Endodermal cell (in vitro differentiated cells): ENCODE data around the gene EDARADD. TPM values are rescaled to one million over a fixed set of nuclear protein-coding genes. Genes with fewer than 3 reads are reported as not detected.
A peak's percentile ranks its signal among the peaks of the same experiment; 100 is the strongest.

Source experiments
- DNase-seq: peaks from one replicate; pipeline ENCODE4 v3.0.0-alpha.2; 2017
- H3K27ac ChIP-seq: 2 replicates; pipeline ENCODE4 v1.5.1; 2013; ENCODE audit warnings: mild to moderate bottlenecking, low read depth, low read length, moderate library complexity
- H3K27me3 ChIP-seq: 2 replicates; pipeline ENCODE4 v1.6.1; 2013; ENCODE audit warnings: mild to moderate bottlenecking, low read length, moderate library complexity; ENCODE audit not compliant: insufficient read depth, control insufficient read depth, poor library complexity, severe bottlenecking
- H3K36me3 ChIP-seq: 2 replicates; pipeline ENCODE4 v1.7.0; 2013; ENCODE audit warnings: mild to moderate bottlenecking, low read length, moderate library complexity; ENCODE audit not compliant: control insufficient read depth, insufficient read depth
- H3K4me1 ChIP-seq: one replicate; pipeline ENCODE4 v1.7.0; 2013; ENCODE audit warnings: low read length; ENCODE audit not compliant: control insufficient read depth, insufficient read depth
- H3K4me3 ChIP-seq: 2 replicates; pipeline ENCODE4 v1.5.1; 2013; ENCODE audit warnings: mild to moderate bottlenecking, low read length, moderate library complexity
- H3K9ac ChIP-seq: 2 replicates; pipeline ENCODE4 v1.6.1; 2013; ENCODE audit warnings: mild to moderate bottlenecking, low read length, moderate library complexity; ENCODE audit not compliant: poor library complexity, severe bottlenecking; ENCODE audit errors: extremely low read depth
- H3K9me3 ChIP-seq: 2 replicates; pipeline ENCODE4 v1.6.1; 2013; ENCODE audit warnings: mild to moderate bottlenecking, low read length, moderate library complexity; ENCODE audit not compliant: control insufficient read depth
- H3K27ac Mint-ChIP-seq: 2 replicates; pipeline ENCODE4 v1.8.0; 2020; ENCODE audit warnings: mixed read lengths
- H3K27me3 Mint-ChIP-seq: 2 replicates; pipeline ENCODE4 v1.8.0; 2021; ENCODE audit warnings: mild to moderate bottlenecking, mixed read lengths; ENCODE audit not compliant: insufficient read depth
- H3K36me3 Mint-ChIP-seq: 2 replicates; pipeline ENCODE4 v1.8.0; 2020; ENCODE audit warnings: low read depth, mixed read lengths
- H3K4me1 Mint-ChIP-seq: 2 replicates; pipeline ENCODE4 v1.8.0; 2020; ENCODE audit warnings: mixed read lengths
- H3K4me3 Mint-ChIP-seq: 2 replicates; pipeline ENCODE4 v1.8.0; 2020; ENCODE audit warnings: mild to moderate bottlenecking, moderate library complexity, mixed read lengths
- H3K9me3 Mint-ChIP-seq: 2 replicates; pipeline ENCODE4 v1.8.0; 2020; ENCODE audit warnings: mild to moderate bottlenecking, mixed read lengths
- CTCF ChIP-seq: fragments of 200-600 bp; sonication (generic); conservative IDR thresholded peaks from 2 replicates; pipeline ENCODE4 v1.5.0; 2021; ENCODE audit warnings: antibody characterized with exemption, mild to moderate bottlenecking
- WGBS, 2 experiments: methylation state at CpG; one replicate each; pipeline versions ENCODE4 v1.1.5 to v1.1.7; 2013; ENCODE audit warnings: missing lambda C conversion rate in 2 of 2, mixed read lengths in 1 of 2; ENCODE audit not compliant: insufficient coverage in 1 of 2, insufficient read length in 1 of 2; 5-methylcytosine and 5-hydroxymethylcytosine counted together
- total RNA-seq, 2 donors: library from RNA; stranded (reverse); fragmentation: NEBNext Ultra II Directional in 1 of 2; extraction: Animal tissue kit (Norgen Biotek cat#: 25700) in 1 of 2; gene quantifications; 2 replicates in 1 of 2; 3 replicates in 1 of 2; pipeline ENCODE4 v1.2.1, GENCODE V29; 2021

EDARADD gene
- total RNA-seq, 2 donors from 2014 or later = 5.0 to 5.5 TPM

GRCh38 chr1:236489710-236490377 lies 95.8 kb downstream of the EDARADD start:
- Histone ChIP-seq H3K4me3 (no peak overlapping the region), H3K4me1 (no peaks in the 10 kb centered on the region), H3K27ac (no peak overlapping the region), H3K9me3 (no peaks in the 10 kb centered on the region), H3K36me3 (no peaks in the 10 kb centered on the region), H3K27me3 (no peaks in the 10 kb centered on the region), H3K9ac (no peak overlapping the region)
- Mint-ChIP-seq H3K27ac (no peak overlapping the region), H3K4me3 (no peak overlapping the region), H3K4me1 (peaks cover 5% of the 10 kb centered on the region), H3K9me3 (no peaks in the 10 kb centered on the region), H3K27me3 (no peaks in the 10 kb centered on the region), H3K36me3 (no peaks in the 10 kb centered on the region)
- DNase-seq = peak; percentile 45
- WGBS, 2 experiments = 60 to 63% methylated on average over 9 to 10 of the region's 11 CpGs
- peak; percentile 83 for TF ChIP-seq CTCF

GRCh38 chr1:236491469-236492136 lies 97.5 kb downstream of the EDARADD start:
- no peak for DNase-seq
- no peak overlapping the region for H3K27ac ChIP-seq
- no peak for TF ChIP-seq CTCF
- H3K9ac ChIP-seq = no peak overlapping the region
- WGBS, 2 experiments = 93 to 94% methylated on average over 8 to 10 of the region's 10 CpGs
- Mint-ChIP-seq H3K27me3 (peaks cover 1% of the 10 kb centered on the region), H3K4me1 (peaks cover 5% of the 10 kb centered on the region), H3K27ac (no peak overlapping the region), H3K4me3 (no peak overlapping the region), H3K9me3 (no peaks in the 10 kb centered on the region), H3K36me3 (no peaks in the 10 kb centered on the region)
- no peaks in the 10 kb centered on the region for H3K27me3 ChIP-seq
- H3K4me3 ChIP-seq = no peak overlapping the region
- no peaks in the 10 kb centered on the region for H3K36me3 ChIP-seq
- H3K9me3 ChIP-seq = no peaks in the 10 kb centered on the region
- no peaks in the 10 kb centered on the region for H3K4me1 ChIP-seq

GRCh38 chr1:236492378-236492777 lies 98.3 kb downstream of the EDARADD start:
- TF ChIP-seq CTCF = no peak
- Mint-ChIP-seq H3K27ac (no peak overlapping the region), H3K36me3 (no peaks in the 10 kb centered on the region), H3K27me3 (peaks cover 1% of the 10 kb centered on the region), H3K4me3 (no peak overlapping the region), H3K4me1 (peaks cover 5% of the 10 kb centered on the region), H3K9me3 (no peaks in the 10 kb centered on the region)
- Histone ChIP-seq H3K9me3 (no peaks in the 10 kb centered on the region), H3K4me1 (no peaks in the 10 kb centered on the region), H3K36me3 (no peaks in the 10 kb centered on the region), H3K4me3 (no peak overlapping the region), H3K27me3 (no peaks in the 10 kb centered on the region), H3K9ac (no peak overlapping the region), H3K27ac (no peak overlapping the region)
- WGBS, 2 experiments = 92 to 100% methylated on average over 2 of the region's 2 CpGs
- DNase-seq = no peak
